Left lung (tissue), 10 donors: Measurements from ENCODE around the gene MYBBP1A. TPM values are rescaled to one million over a fixed set of nuclear protein-coding genes. Genes with fewer than 3 reads are reported as not detected.
A peak's percentile ranks its signal among the peaks of the same experiment; 100 is the strongest.

ENCODE experiments used
- ATAC-seq: fragments of 200-7000 bp; cut with Tn5 transposase; one replicate; pipeline ENCODE4 v1.9.1; 2020; ENCODE audit warnings: moderate library complexity
- DNase-seq, 4 donors: peaks; one replicate each; pipeline ENCODE4 v3.0.0-alpha.2; 2013 to 2020
- H3K27ac ChIP-seq, 2 donors: fragments of 200-600 bp; sonication (generic) in 1 of 2; one replicate each; pipeline versions ENCODE4 v1.5.0 to v1.8.0; 2020 to 2021
- H3K27me3 ChIP-seq, 2 donors: fragments of 200-600 bp; sonication (generic) in 1 of 2; one replicate each; pipeline versions ENCODE4 v1.5.0 to v1.8.0; 2020 to 2021
- H3K36me3 ChIP-seq, 2 donors: fragments of 200-600 bp; sonication (generic) in 1 of 2; one replicate each; pipeline versions ENCODE4 v1.5.0 to v1.8.0; 2020 to 2021
- H3K4me1 ChIP-seq, 2 donors: fragments of 200-600 bp; one replicate each; pipeline ENCODE4 v1.8.0; 2021
- H3K4me3 ChIP-seq, 2 donors: fragments of 200-600 bp; sonication (generic) in 1 of 2; one replicate each; pipeline versions ENCODE4 v1.5.0 to v1.8.0; 2020 to 2021; ENCODE audit warnings: mild to moderate bottlenecking in 1 of 2
- H3K9me3 ChIP-seq, 2 donors: fragments of 200-600 bp; sonication (generic) in 1 of 2; one replicate each; pipeline versions ENCODE4 v1.5.0 to v1.8.0; 2020 to 2021
- CTCF ChIP-seq, 2 donors: fragments of 200-600 bp; sonication (generic) in 1 of 2; IDR thresholded peaks; one replicate each; pipeline versions ENCODE4 v1.5.0 to v1.8.0; 2021; ENCODE audit warnings: antibody characterized with exemption in 2 of 2
- intact Hi-C, 2 donors: fragments of 100-400 bp; cut with DNase I; formaldehyde crosslinking; loops; one replicate each; pipeline versions ENCODE4 v1.11.2 to v1.14.2; 2022
- polyA plus RNA-seq, 6 donors: library from polyadenylated mRNA; unstranded; fragments of 120-200 nt; gene quantifications; one replicate each; pipeline ENCODE4 v1.2.1, GENCODE V29; 2013; ENCODE audit not compliant: insufficient read length in 6 of 6
- total RNA-seq, 2 donors: library from RNA; stranded (reverse); fragmentation: NEBNext Ultra II Directional; extraction: Animal tissue kit (Norgen Biotek cat#: 25700); gene quantifications; one replicate each; pipeline ENCODE4 v1.2.1, GENCODE V29; 2021
- donor health status: DM: no; HTN: yes; CAD: no.
- donor health status: DM: no; HTN: no; CAD: no.

The MYBBP1A gene
- total and polyA plus RNA-seq, 8 donors: 28.6 to 53.8 (median 40.6) TPM

GRCh38 chr17:4505187-4505586, 50.0 kb downstream of the MYBBP1A start:
- Histone ChIP-seq H3K4me3 (no peak overlapping the region), H3K9me3 (no peaks in the 10 kb centered on the region), H3K27me3 (peaks cover 0 to 14% of the 10 kb centered on the region in 2 donors), H3K4me1 (peaks cover 5 to 99% of the 10 kb centered on the region in 2 donors), H3K27ac (peak overlapping the region; percentile 17 to 53), H3K36me3 (no peaks in the 10 kb centered on the region)
- intact Hi-C loops: no loop called here
- TF ChIP-seq CTCF (IDR thresholded peaks at IDR 0.05): no peak
- ATAC-seq (no peak), DNase-seq (no peak)

- ATAC-seq (no peak), DNase-seq (no peak)
- H3K36me3 ChIP-seq: no peaks in the 10 kb centered on the region
- TF ChIP-seq CTCF (IDR thresholded peaks at IDR 0.05): no peak
- H3K27me3 ChIP-seq: peaks cover 0 to 24% of the 10 kb centered on the region in 2 donors
- H3K4me3 ChIP-seq: no peak overlapping the region
- H3K9me3 ChIP-seq: no peaks in the 10 kb centered on the region
- intact Hi-C loops: no loop called here
- H3K27ac ChIP-seq: peak overlapping the region in 1 of 2 donors; percentile 53
- peaks cover 5 to 99% of the 10 kb centered on the region in 2 donors for H3K4me1 ChIP-seq
Measured at GRCh38 chr17:4504188-4504587, 51.0 kb downstream of the MYBBP1A start.

- ATAC-seq: no peak
- H3K4me3 ChIP-seq: no peak overlapping the region
- H3K27me3 ChIP-seq: peaks cover 0 to 28% of the 10 kb centered on the region in 2 donors
- TF ChIP-seq CTCF (IDR thresholded peaks at IDR 0.05): no peak
- peak overlapping the region in 1 of 2 donors; percentile 53 for H3K27ac ChIP-seq
- H3K9me3 ChIP-seq: no peaks in the 10 kb centered on the region
- intact Hi-C loops: no loop called here
- no peaks in the 10 kb centered on the region for H3K36me3 ChIP-seq
- H3K4me1 ChIP-seq: peaks cover 3 to 97% of the 10 kb centered on the region in 2 donors
- no peak for DNase-seq
Measured at GRCh38 chr17:4503283-4504025, 51.7 kb downstream of the MYBBP1A start.

- H3K27ac ChIP-seq: no peak overlapping the region
- no peak for TF ChIP-seq CTCF (IDR thresholded peaks at IDR 0.05)
Measured at GRCh38 chr17:4502466-4503154, 52.6 kb downstream of the MYBBP1A start.

GRCh38 chr17:4501295-4501949, 53.8 kb downstream of the MYBBP1A start:
- H3K4me3 ChIP-seq: peak overlapping the region in 1 of 2 donors; percentile 57
- peak in 2 of 4 donors; percentile 52 to 61 for DNase-seq
- no peaks in the 10 kb centered on the region for H3K36me3 ChIP-seq
- intact Hi-C loops: no loop called here
- no peaks in the 10 kb centered on the region for H3K9me3 ChIP-seq
- peaks cover 3 to 86% of the 10 kb centered on the region in 2 donors for H3K4me1 ChIP-seq
- H3K27me3 ChIP-seq: peaks cover 0 to 37% of the 10 kb centered on the region in 2 donors
- ATAC-seq: peak; percentile 72
- peak overlapping the region; percentile 60 to 65 for H3K27ac ChIP-seq
- no peak for TF ChIP-seq CTCF (IDR thresholded peaks at IDR 0.05)

More at GRCh38 chr17:4502466-4503154, 52.6 kb downstream of the MYBBP1A start:
- Histone ChIP-seq H3K4me3 (no peak overlapping the region), H3K4me1 (peaks cover 3 to 97% of the 10 kb centered on the region in 2 donors), H3K27me3 (peaks cover 0 to 37% of the 10 kb centered on the region in 2 donors), H3K36me3 (no peaks in the 10 kb centered on the region), H3K9me3 (no peaks in the 10 kb centered on the region)
- no peak for ATAC-seq
- DNase-seq: no peak
- intact Hi-C loops: no loop called here
